SK-N-SH (cell line): ENCODE results near the gene MARS1. TPM values are rescaled to one million over a fixed set of nuclear protein-coding genes. Genes with fewer than 3 reads are reported as not detected.

Experiments used
- CTCF ChIA-PET: fragments of 300-600, 350-600 bp; formaldehyde crosslinking; extraction: SDS; loops from one replicate; lab custom pipeline; 2021; lab: Yijun Ruan, JAX
- POLR2A ChIA-PET: fragments of 350-600 bp; sonication (Branson Sonifier 250); formaldehyde crosslinking; extraction: SDS; loops from one replicate; lab custom pipeline; 2020; ENCODE audit warnings: antibody characterized with exemption, inconsistent platforms; lab: Yijun Ruan, JAX
- DNase-seq: peaks from one replicate; pipeline ENCODE4 v3.0.0; 2012
- H2AFZ ChIP-seq: fragments of 200-600 bp; sonication (generic); 2 replicates; pipeline ENCODE4 v1.8.1; 2016; ENCODE audit warnings: antibody characterized with exemption, mild to moderate bottlenecking, low read depth
- H3F3A ChIP-seq: fragments of 200-600 bp; sonication (generic); replicated peaks from 2 replicates; pipeline ENCODE3; 2016; ENCODE audit warnings: antibody characterized with exemption, mild to moderate bottlenecking; ENCODE audit not compliant: insufficient read depth
- H3K27ac ChIP-seq, 2 experiments: fragments of 200-500 bp in 1 of 2; fragments of 200-600 bp in 1 of 2; sonication (Bioruptor generic) in 1 of 2; sonication (generic), shearing (Covaris generic) in 1 of 2; 2 replicates each; pipeline versions ENCODE4 v1.5.1 to v1.6.1; 2014 to 2016; ENCODE audit warnings: low read depth in 2 of 2, inconsistent platforms in 1 of 2, low read length in 1 of 2, mild to moderate bottlenecking in 1 of 2, mixed read lengths in 1 of 2
- H3K27me3 ChIP-seq: fragments of 200-600 bp; sonication (generic), shearing (Covaris generic); 2 replicates; pipeline ENCODE4 v1.6.1; 2016; ENCODE audit warnings: mixed run types; ENCODE audit not compliant: insufficient read depth
- H3K36me3 ChIP-seq, 2 experiments: fragments of 200-500 bp in 1 of 2; fragments of 200-600 bp in 1 of 2; sonication (Bioruptor generic) in 1 of 2; sonication (generic) in 1 of 2; replicated peaks in 1 of 2; 2 replicates each; pipeline versions ENCODE3 to v1.5.1; 2014 to 2016; ENCODE audit warnings: low read length in 1 of 2, mild to moderate bottlenecking in 1 of 2; ENCODE audit not compliant: insufficient read depth in 2 of 2, control insufficient read depth in 1 of 2
- H3K4me1 ChIP-seq, 2 experiments: fragments of 200-500 bp in 1 of 2; fragments of 200-600 bp in 1 of 2; sonication (Bioruptor generic) in 1 of 2; sonication (generic), shearing (Covaris generic) in 1 of 2; 2 replicates each; pipeline versions ENCODE4 v1.5.1 to v1.6.1; 2014 to 2016; ENCODE audit warnings: low read depth in 1 of 2, low read length in 1 of 2, mixed run types in 1 of 2; ENCODE audit not compliant: insufficient read depth in 2 of 2, control insufficient read depth in 1 of 2
- H3K4me2 ChIP-seq: fragments of 200-600 bp; sonication (generic), shearing (Covaris generic); 2 replicates; pipeline ENCODE4 v1.6.1; 2017; ENCODE audit warnings: mixed run types
- H3K4me3 ChIP-seq, 2 experiments: fragments of 200-500 bp in 1 of 2; fragments of 200-600 bp in 1 of 2; sonication (Bioruptor generic) in 1 of 2; sonication (generic), shearing (Covaris generic) in 1 of 2; 2 replicates each; pipeline versions ENCODE4 v1.5.1 to v1.8.1; 2014 to 2016; ENCODE audit warnings: low read depth in 2 of 2, inconsistent platforms in 1 of 2, low read length in 1 of 2, mild to moderate bottlenecking in 1 of 2, mixed read lengths in 1 of 2, moderate library complexity in 1 of 2
- H3K79me2 ChIP-seq: fragments of 200-600 bp; sonication (generic); 2 replicates; pipeline ENCODE4 v1.8.1; 2017; ENCODE audit warnings: mild to moderate bottlenecking; ENCODE audit not compliant: insufficient read depth
- H3K9ac ChIP-seq: fragments of 200-600 bp; sonication (generic); 2 replicates; pipeline ENCODE4 v1.6.1; 2017; ENCODE audit warnings: mixed run types
- H3K9me2 ChIP-seq: fragments of 200-600 bp; sonication (generic); 2 replicates; pipeline ENCODE4 v1.6.1; 2017; ENCODE audit warnings: mixed run types
- H3K9me3 ChIP-seq: fragments of 200-600 bp; sonication (generic); 2 replicates; pipeline ENCODE4 v1.6.1; 2017; ENCODE audit warnings: mixed run types, mild to moderate bottlenecking, moderate library complexity
- H4K20me1 ChIP-seq: fragments of 200-600 bp; sonication (generic); 2 replicates; pipeline ENCODE4 v1.6.1; 2017; ENCODE audit warnings: mild to moderate bottlenecking, mixed run types; ENCODE audit not compliant: insufficient read depth
- FOXM1 ChIP-seq: IDR thresholded peaks from 2 replicates; pipeline ENCODE4 v1.4.0; 2012; ENCODE audit warnings: low read depth, mild to moderate bottlenecking
- MEF2A ChIP-seq: IDR thresholded peaks from 2 replicates; pipeline ENCODE4 v1.4.0; 2012; ENCODE audit warnings: low read depth, borderline replicate concordance
- MXI1 ChIP-seq: IDR thresholded peaks from 2 replicates; pipeline ENCODE4 v1.6.1; 2012; ENCODE audit warnings: mild to moderate bottlenecking, low read depth, low read length, improper control_type of control experiment
- YY1 ChIP-seq: IDR thresholded peaks from 2 replicates; pipeline ENCODE4 v1.4.0; 2012; ENCODE audit warnings: low read depth, mild to moderate bottlenecking
- WGBS: methylation state at CpG from one replicate; pipeline ENCODE4 v1.1.6; 2017; ENCODE audit warnings: low lambda C conversion rate; 5-methylcytosine and 5-hydroxymethylcytosine counted together
- polyA plus RNA-seq, 3 experiments: library from polyadenylated mRNA; depleted of rRNA; stranded (reverse); fragments of >200 nt; gene quantifications; 2 replicates each; pipeline ENCODE4 v1.2.3, GENCODE V29; 2012
- TF ChIP-seq, protein P1 (sequence below): IDR thresholded peaks from 2 replicates; pipeline ENCODE4 v1.4.0; 2012; ENCODE audit warnings: low read depth
- TF ChIP-seq, protein P2 (sequence below): fragments of 200-600 bp; sonication (generic); IDR thresholded peaks from 2 replicates; pipeline ENCODE4 v1.6.1; 2017; ENCODE audit warnings: antibody characterized with exemption, mild to moderate bottlenecking, moderate library complexity

MARS1 gene
- polyA plus RNA-seq, 1 of the 3 experiments (the other 2 are of a cell fraction): 158 TPM

- CTCF ChIA-PET: interaction anchor here (0.6 to 4.8 kb wide), 10 partner anchors 10 to 211 kb away, joined by 3 to 67 read pairs (median 3); partner anchors contain the start of genes DDIT3, GLI1 and MARS1
Observed at GRCh38 chr12:57474862-57475261, 13.0 kb upstream of the MARS1 start.

GRCh38 chr12:57475271-57476161 lies 12.4 kb upstream of the MARS1 start:
- no peaks in the 10 kb centered on the region for H3F3A ChIP-seq
- H3K79me2 ChIP-seq: no peaks in the 10 kb centered on the region
- ChIA-PET CTCF (interaction anchor here (0.6 to 4.8 kb wide), 8 partner anchors 11 to 167 kb away, joined by 3 to 67 read pairs (median 3); partner anchors contain the start of genes DDIT3 and GLI1), POLR2A (interaction anchor here (1.3 kb wide), 1 partner anchor 44 kb away, joined by 6 read pairs; the partner anchor contains the start of gene DDIT3)
- no peaks in the 10 kb centered on the region for H4K20me1 ChIP-seq
- H3K27me3 ChIP-seq: peaks cover 61% of the 10 kb centered on the region
- TF ChIP-seq FOXM1 (no peak), MEF2A (no peak), MXI1 (peak; percentile 55; the same call in 1 of the 2 replicates)
- TF ChIP-seq, protein P1, sequence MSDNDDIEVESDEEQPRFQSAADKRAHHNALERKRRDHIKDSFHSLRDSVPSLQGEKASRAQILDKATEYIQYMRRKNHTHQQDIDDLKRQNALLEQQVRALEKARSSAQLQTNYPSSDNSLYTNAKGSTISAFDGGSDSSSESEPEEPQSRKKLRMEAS: 0 out of 2 replicates have a peak, but pooled peaks have one; percentile 26
- peak overlapping the region; percentile 59; the same call in 1 of the 2 replicates for H2AFZ ChIP-seq
- no peaks in the 10 kb centered on the region for H3K9me2 ChIP-seq
- no peaks in the 10 kb centered on the region for H3K9me3 ChIP-seq
- H3K4me2 ChIP-seq: peak overlapping the region; percentile 82
- peak overlapping the region; percentile 33 to 41 for H3K4me3 ChIP-seq
- peak; percentile 80 for DNase-seq
- peaks cover 0 to 10% of the 10 kb centered on the region in 2 experiments; a peak in 3 of 4 replicates for H3K4me1 ChIP-seq
- no peaks in the 10 kb centered on the region for H3K36me3 ChIP-seq
- 19% methylated on average over 65 of the region's 84 CpGs for WGBS
- no peak overlapping the region for H3K27ac ChIP-seq
- H3K9ac ChIP-seq: no peak overlapping the region

More at GRCh38 chr12:57474862-57475261, 13.0 kb upstream of the MARS1 start:
- H3K9me3 ChIP-seq: no peaks in the 10 kb centered on the region
- POLR2A ChIA-PET: interaction anchor here (1.3 kb wide), 1 partner anchor 45 kb away, joined by 6 read pairs; the partner anchor contains the start of gene DDIT3
- no peaks in the 10 kb centered on the region for H3K9me2 ChIP-seq
- H3K4me1 ChIP-seq: peaks cover 0 to 10% of the 10 kb centered on the region in 2 experiments; a peak in 3 of 4 replicates
- H3K4me2 ChIP-seq: peak overlapping the region; percentile 82
- no peak overlapping the region for H3K9ac ChIP-seq
- no peak for TF ChIP-seq FOXM1
- WGBS: 33% methylated on average over 6 of the region's 7 CpGs
- H3K79me2 ChIP-seq: no peaks in the 10 kb centered on the region
- no peak overlapping the region for H3K4me3 ChIP-seq
- DNase-seq: no peak
- H2AFZ ChIP-seq: no peak overlapping the region
- H3K27me3 ChIP-seq: peaks cover 67% of the 10 kb centered on the region
- H3F3A ChIP-seq: no peaks in the 10 kb centered on the region
- H3K27ac ChIP-seq: no peak overlapping the region
- H4K20me1 ChIP-seq: no peaks in the 10 kb centered on the region
- no peaks in the 10 kb centered on the region for H3K36me3 ChIP-seq

DNA sequence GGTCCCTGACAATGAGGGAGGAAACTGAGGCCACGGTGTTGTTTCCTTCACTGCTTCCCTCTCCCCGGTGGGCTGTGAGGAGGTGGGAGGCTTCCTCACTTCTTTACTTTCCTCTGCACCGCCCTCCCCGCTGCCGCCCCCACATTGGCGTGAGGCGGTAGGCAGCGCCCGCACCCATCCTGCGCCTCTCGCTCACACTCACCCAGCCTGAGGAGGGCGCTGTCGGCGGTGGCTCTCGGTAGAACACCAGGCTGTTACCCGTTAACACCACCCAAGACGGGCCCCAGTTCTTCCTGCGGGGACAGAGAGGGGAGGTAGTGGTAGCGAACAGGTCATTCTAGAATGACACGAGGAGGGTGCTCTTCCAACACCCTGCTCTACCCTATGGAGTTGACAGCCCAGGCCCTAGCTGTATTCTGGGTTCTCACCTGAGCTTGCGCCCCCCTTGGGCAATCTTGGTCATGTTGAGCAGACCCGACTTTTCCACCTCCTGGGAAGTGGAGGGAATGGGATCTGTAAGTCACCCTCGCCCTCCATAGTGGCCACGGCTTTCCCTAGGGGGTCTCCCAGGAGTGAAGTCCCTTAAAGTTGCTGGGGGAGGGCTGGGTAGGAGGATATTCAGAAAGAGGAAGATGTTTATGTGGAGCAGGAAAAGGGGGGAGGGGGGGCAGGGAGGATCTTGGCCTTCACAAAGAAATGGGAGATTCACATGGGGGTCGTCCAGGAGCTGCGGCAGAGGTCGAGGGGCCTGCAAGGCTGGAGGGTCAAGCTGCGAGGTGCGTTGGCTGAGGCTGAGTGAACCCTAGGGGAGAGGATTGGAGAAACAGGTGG lies 11.5 kb upstream of the MARS1 start:
- POLR2A ChIA-PET: interaction anchor here (1.3 kb wide), 1 partner anchor 43 kb away, joined by 6 read pairs; the partner anchor contains the start of gene DDIT3
- CTCF ChIA-PET: interaction anchor here (1.1 to 4.8 kb wide), 4 partner anchors 9 to 155 kb away, joined by 3 to 67 read pairs (median 3); partner anchors contain the start of gene GLI1
- H2AFZ ChIP-seq: no peak overlapping the region
- WGBS: 47% methylated on average over 28 of the region's 29 CpGs
- no peaks in the 10 kb centered on the region for H3K9me2 ChIP-seq
- H3K27ac ChIP-seq: no peak overlapping the region
- H3K79me2 ChIP-seq: no peaks in the 10 kb centered on the region
- H3K4me1 ChIP-seq: peaks cover 0 to 10% of the 10 kb centered on the region in 2 experiments; a peak in 3 of 4 replicates
- H3K9me3 ChIP-seq: no peaks in the 10 kb centered on the region
- no peak overlapping the region for H3K9ac ChIP-seq
- no peaks in the 10 kb centered on the region for H4K20me1 ChIP-seq
- TF ChIP-seq, protein P2, sequence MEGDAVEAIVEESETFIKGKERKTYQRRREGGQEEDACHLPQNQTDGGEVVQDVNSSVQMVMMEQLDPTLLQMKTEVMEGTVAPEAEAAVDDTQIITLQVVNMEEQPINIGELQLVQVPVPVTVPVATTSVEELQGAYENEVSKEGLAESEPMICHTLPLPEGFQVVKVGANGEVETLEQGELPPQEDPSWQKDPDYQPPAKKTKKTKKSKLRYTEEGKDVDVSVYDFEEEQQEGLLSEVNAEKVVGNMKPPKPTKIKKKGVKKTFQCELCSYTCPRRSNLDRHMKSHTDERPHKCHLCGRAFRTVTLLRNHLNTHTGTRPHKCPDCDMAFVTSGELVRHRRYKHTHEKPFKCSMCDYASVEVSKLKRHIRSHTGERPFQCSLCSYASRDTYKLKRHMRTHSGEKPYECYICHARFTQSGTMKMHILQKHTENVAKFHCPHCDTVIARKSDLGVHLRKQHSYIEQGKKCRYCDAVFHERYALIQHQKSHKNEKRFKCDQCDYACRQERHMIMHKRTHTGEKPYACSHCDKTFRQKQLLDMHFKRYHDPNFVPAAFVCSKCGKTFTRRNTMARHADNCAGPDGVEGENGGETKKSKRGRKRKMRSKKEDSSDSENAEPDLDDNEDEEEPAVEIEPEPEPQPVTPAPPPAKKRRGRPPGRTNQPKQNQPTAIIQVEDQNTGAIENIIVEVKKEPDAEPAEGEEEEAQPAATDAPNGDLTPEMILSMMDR: peak; percentile 32
- no peak for TF ChIP-seq YY1
- TF ChIP-seq, all 33 proteins: peak for 1
- peak overlapping the region; percentile 33 to 41; a peak in 3 of 4 replicates for H3K4me3 ChIP-seq
- peak overlapping the region; percentile 82 for H3K4me2 ChIP-seq
- H3F3A ChIP-seq: no peaks in the 10 kb centered on the region
- no peak for DNase-seq
- H3K27me3 ChIP-seq: peaks cover 53% of the 10 kb centered on the region
- no peaks in the 10 kb centered on the region for H3K36me3 ChIP-seq
